PC-3 (cell line): Measurements from ENCODE around the gene ATP6V1G1. TPM values are rescaled to one million over a fixed set of nuclear protein-coding genes. Genes with fewer than 3 reads are reported as not detected.

Experiments used
- ATAC-seq: fragments of 200-7000 bp; cut with Tn5 transposase; 2 replicates; pipeline ENCODE4 v1.9.1; 2020; ENCODE audit warnings: mild to moderate bottlenecking, moderate library complexity
- BruUV-seq: library from RNA; stranded (reverse); fragments of 400-500 nt; replicated peaks from 2 replicates; lab custom pipeline; 2021; lab: Mats Ljungman, UMichigan
- CTCF ChIA-PET: fragments of 300-600 bp; sonication (Branson Sonifier 250); formaldehyde crosslinking; loops from one replicate; lab custom pipeline; 2022; ENCODE audit warnings: antibody characterized with exemption; lab: Charles Lee
- POLR2A ChIA-PET: fragments of 300-600 bp; sonication (Branson Sonifier 250); formaldehyde crosslinking; loops from one replicate; lab custom pipeline; 2022; ENCODE audit warnings: antibody characterized with exemption; ENCODE audit not compliant: unreplicated experiment; lab: Charles Lee
- DNase-seq: peaks from one replicate; pipeline ENCODE4 v3.0.0-alpha.2; 2015
- H2AFZ ChIP-seq: fragments of 300-600 bp; sonication (generic); 2 replicates; pipeline ENCODE4 v1.6.0; 2016; ENCODE audit warnings: antibody characterized with exemption, low read length
- H3F3A ChIP-seq: fragments of 300-600 bp; sonication (generic); one replicate; pipeline ENCODE4 v1.6.0; 2017; ENCODE audit warnings: antibody characterized with exemption, low read length, control low read depth, mild to moderate bottlenecking; ENCODE audit not compliant: unreplicated experiment
- H3K27ac ChIP-seq: fragments of 300-600 bp; sonication (generic); 2 replicates; pipeline ENCODE4 v1.5.1; 2016; ENCODE audit warnings: mild to moderate bottlenecking, low read length
- H3K27me3 ChIP-seq: fragments of 300-600 bp; sonication (generic); 2 replicates; pipeline ENCODE4 v1.6.1; 2016; ENCODE audit warnings: low read length, mixed read lengths
- H3K36me3 ChIP-seq: fragments of 300-600 bp; sonication (generic); 2 replicates; pipeline ENCODE4 v1.6.1; 2016; ENCODE audit warnings: low read depth, mixed run types, low read length, mixed read lengths
- H3K4me1 ChIP-seq: fragments of 300-600 bp; sonication (generic); 2 replicates; pipeline ENCODE4 v1.5.1; 2016; ENCODE audit warnings: low read length; ENCODE audit not compliant: insufficient read depth
- H3K4me2 ChIP-seq: fragments of 300-600 bp; sonication (generic); 2 replicates; pipeline ENCODE4 v1.6.0; 2016; ENCODE audit warnings: low read length
- H3K4me3 ChIP-seq: fragments of 300-600 bp; sonication (generic); 2 replicates; pipeline ENCODE4 v1.5.1; 2016; ENCODE audit warnings: mild to moderate bottlenecking, low read length, mixed read lengths
- H3K79me2 ChIP-seq: fragments of 300-600 bp; sonication (generic); 2 replicates; pipeline ENCODE4 v1.6.1; 2017; ENCODE audit warnings: low read length, mixed read lengths
- H3K9ac ChIP-seq: fragments of 300-600 bp; sonication (generic); 2 replicates; pipeline ENCODE4 v1.6.0; 2016; ENCODE audit warnings: mild to moderate bottlenecking, low read length
- H3K9me2 ChIP-seq: fragments of 300-600 bp; sonication (generic); replicated peaks from 2 replicates; pipeline ENCODE4 v1.6.1; 2016; ENCODE audit warnings: mixed run types, low read length, mixed read lengths
- H3K9me3 ChIP-seq: fragments of 300-600 bp; sonication (generic); 2 replicates; pipeline ENCODE4 v1.6.1; 2016; ENCODE audit warnings: low read length, mixed read lengths
- H4K20me1 ChIP-seq: fragments of 300-600 bp; sonication (generic); 2 replicates; pipeline ENCODE4 v1.6.1; 2016; ENCODE audit warnings: low read length, mixed read lengths
- CTCF ChIP-seq: fragments of 300-600 bp; sonication (generic); conservative IDR thresholded peaks from 2 replicates; pipeline ENCODE4 v1.5.1; 2017; ENCODE audit warnings: antibody characterized with exemption, low read depth, mild to moderate bottlenecking, low read length
- EZH2 ChIP-seq: fragments of 300-600 bp; sonication (generic); IDR thresholded peaks from one replicate; pipeline ENCODE4 v1.6.1; 2017; ENCODE audit warnings: antibody characterized with exemption, mild to moderate bottlenecking, low read length; ENCODE audit not compliant: unreplicated experiment
- EZH2phosphoT487 ChIP-seq: fragments of 300-600 bp; sonication (generic); IDR thresholded peaks from 2 replicates; pipeline ENCODE4 v1.6.1; 2018; ENCODE audit warnings: mild to moderate bottlenecking, antibody characterized with exemption, low read length, borderline replicate concordance
- intact Hi-C: fragments of 100-400 bp; cut with micrococcal nuclease; formaldehyde crosslinking; loops from 2 replicates; pipeline ENCODE4 v1.9.0; 2023
- total RNA-seq: library from RNA; depleted of rRNA; stranded (reverse); fragments of >200 nt; gene quantifications from 2 replicates; pipeline ENCODE4 v1.2.3, GENCODE V29; 2014

Gene ATP6V1G1
- total RNA-seq, 1 experiment from 2014 or later, result 126 TPM

- no peaks in the 10 kb centered on the region for H4K20me1 ChIP-seq
- H3K9me3 ChIP-seq, result no peaks in the 10 kb centered on the region
- ChIA-PET POLR2A (no interaction called here), CTCF (no interaction called here)
- no peak overlapping the region for H2AFZ ChIP-seq
- TF ChIP-seq EZH2phosphoT487, result no peak
- TF ChIP-seq CTCF, result no peak
- TF ChIP-seq EZH2, result no peak
- H3K9me2 ChIP-seq, result no peaks in the 10 kb centered on the region
- H3K27ac ChIP-seq, result peak overlapping the region; percentile 48
- H3K4me2 ChIP-seq, result no peak overlapping the region
- ATAC-seq, result 0 out of 2 replicates have a peak, but pooled peaks have one; percentile 35
- peaks cover 6% of the 10 kb centered on the region for H3F3A ChIP-seq
- H3K9ac ChIP-seq, result no peak overlapping the region
- no TSS peak for BruUV-seq
- intact Hi-C loops, result no loop called here
- H3K4me3 ChIP-seq, result no peak overlapping the region
- peaks cover 5% of the 10 kb centered on the region; the same call in 1 of the 2 replicates for H3K4me1 ChIP-seq
- no peaks in the 10 kb centered on the region for H3K79me2 ChIP-seq
- H3K36me3 ChIP-seq, result peaks cover 15% of the 10 kb centered on the region
- no peaks in the 10 kb centered on the region for H3K27me3 ChIP-seq
- no peak for DNase-seq
Observed at GRCh38 chr9:114602620-114603019, 15.1 kb downstream of the ATP6V1G1 start.

- intact Hi-C loops, result no loop called here
- H3K9me2 ChIP-seq, result no peaks in the 10 kb centered on the region
- H3K27me3 ChIP-seq, result no peaks in the 10 kb centered on the region
Observed at GRCh38 chr9:114603248-114603647, 15.7 kb downstream of the ATP6V1G1 start.

More at GRCh38 chr9:114603248-114603647, 15.7 kb downstream of the ATP6V1G1 start:
- BruUV-seq, result no TSS peak
- Histone ChIP-seq H3K79me2 (no peaks in the 10 kb centered on the region), H3K9me3 (no peaks in the 10 kb centered on the region), H3K4me3 (no peak overlapping the region), H2AFZ (no peak overlapping the region), H4K20me1 (no peaks in the 10 kb centered on the region), H3K4me2 (no peak overlapping the region), H3F3A (peaks cover 6% of the 10 kb centered on the region), H3K27ac (peak overlapping the region; percentile 48; the same call in 1 of the 2 replicates), H3K4me1 (peaks cover 5% of the 10 kb centered on the region; the same call in 1 of the 2 replicates), H3K36me3 (peaks cover 12% of the 10 kb centered on the region), H3K9ac (no peak overlapping the region)
- POLR2A ChIA-PET, result no interaction called here
- TF ChIP-seq EZH2 (no peak), CTCF (no peak), EZH2phosphoT487 (no peak)
- CTCF ChIA-PET, result no interaction called here
- ATAC-seq (peak; percentile 20; the same call in 1 of the 2 replicates), DNase-seq (peak; percentile 46)
